ENCODE measurements around the gene MZT2A.
"Not testable (repeated sequence)": the region's sequence is repeated elsewhere in the genome, so short reads cannot be mapped to it uniquely, and the experiment has no call there.

GRCh38 chr2:131511969-131512870, 20.0 kb upstream of the MZT2A start:
- not testable (repeated sequence) for TF ChIP-seq YY1 (IDR thresholded peaks at IDR 0.05; ENCODE audit: insufficient read depth, insufficient read length); SUZ12 (IDR thresholded peaks at IDR 0.05; ENCODE audit: extremely low read depth, insufficient read depth, insufficient read length)
